HepG2 (cell line): Measurements from ENCODE around the gene MAP2K6. TPM values are rescaled to one million over a fixed set of nuclear protein-coding genes. Genes with fewer than 3 reads are reported as not detected.

Experiments used
- ATAC-seq: fragments of 200-7000 bp; cut with Tn5 transposase; 3 replicates; pipeline ENCODE4 v1.9.1; 2020; ENCODE audit warnings: mild to moderate bottlenecking, moderate library complexity
- BruUV-seq: library from RNA; stranded (reverse); fragments of 400-500 nt; replicated peaks from 2 replicates; lab custom pipeline; 2021; lab: Mats Ljungman, UMichigan
- CTCF ChIA-PET: fragments of 300-600 bp; formaldehyde crosslinking; extraction: SDS; loops from one replicate; lab custom pipeline; 2021; ENCODE audit warnings: low total read pairs, inconsistent platforms, low intra/inter-chr PET ratio; lab: Yijun Ruan, JAX
- POLR2A ChIA-PET: fragments of 350-600 bp; sonication (Branson Sonifier 250); formaldehyde crosslinking; loops from one replicate; lab custom pipeline; 2020; ENCODE audit warnings: antibody characterized with exemption, inconsistent platforms; lab: Yijun Ruan, JAX
- DNase-seq: peaks from one replicate; pipeline ENCODE4 v3.0.0-alpha.2; 2015; ENCODE audit warnings: low spot score
- FAIRE-seq: peaks from 3 replicates; lab custom pipeline; 2011; peaks lifted over from hg19 to GRCh38; lab: Jason Lieb, UNC
- H2AFZ ChIP-seq: one replicate; pipeline ENCODE4 v1.6.1; 2011; ENCODE audit warnings: low read length, inconsistent platforms
- H3K27ac ChIP-seq: fragments of 300-600 bp; 3 replicates; pipeline ENCODE4 v1.8.0; 2011; ENCODE audit warnings: mixed run types, mild to moderate bottlenecking, mixed read lengths, low read length, inconsistent platforms; ENCODE audit not compliant: insufficient read depth; ENCODE audit errors: extremely low read length
- H3K27me3 ChIP-seq, 2 experiments: fragments of 200-600 bp in 1 of 2; 2 replicates in 1 of 2; 3 replicates in 1 of 2; pipeline versions ENCODE4 v1.6.0 to v1.8.0; 2011; ENCODE audit warnings: low read length in 2 of 2, mild to moderate bottlenecking in 2 of 2, moderate library complexity in 2 of 2, inconsistent platforms in 1 of 2; ENCODE audit not compliant: insufficient read depth in 2 of 2, control insufficient read depth in 1 of 2
- H3K36me3 ChIP-seq, 2 experiments: fragments of 200-600 bp in 1 of 2; replicated peaks in 1 of 2; 2 replicates in 1 of 2; 3 replicates in 1 of 2; pipeline versions ENCODE4 v1.5.1 to v1.8.0; 2011; ENCODE audit warnings: low read length in 2 of 2, inconsistent platforms in 1 of 2; ENCODE audit not compliant: insufficient read depth in 2 of 2, control insufficient read depth in 1 of 2
- H3K4me1 ChIP-seq: 2 replicates; pipeline ENCODE4 v1.5.1; 2012; ENCODE audit warnings: low read length, inconsistent platforms; ENCODE audit not compliant: insufficient read depth
- H3K4me2 ChIP-seq: 2 replicates; pipeline ENCODE4 v1.6.0; 2011; ENCODE audit warnings: low read depth, low read length, inconsistent platforms
- H3K4me3 ChIP-seq, 3 experiments: fragments of 200-600 bp in 1 of 3; sonication (generic), shearing (Covaris generic) in 1 of 3; replicated peaks in 1 of 3; 2 replicates each; pipeline ENCODE4 v1.5.1; 2011 to 2016; ENCODE audit warnings: low read length in 3 of 3, inconsistent platforms in 2 of 3, low read depth in 2 of 3, mild to moderate bottlenecking in 2 of 3, control low read depth in 1 of 3, mixed read lengths in 1 of 3; ENCODE audit not compliant: insufficient read depth in 1 of 3
- H3K79me2 ChIP-seq: one replicate; pipeline ENCODE4 v1.6.1; 2011; ENCODE audit warnings: low read length, inconsistent platforms; ENCODE audit not compliant: insufficient read depth
- H3K9ac ChIP-seq: 2 replicates; pipeline ENCODE4 v1.6.0; 2011; ENCODE audit warnings: mild to moderate bottlenecking, low read depth, low read length, inconsistent platforms; ENCODE audit not compliant: insufficient read depth
- H3K9me3 ChIP-seq: 2 replicates; pipeline ENCODE4 v1.5.1; 2012; ENCODE audit warnings: mild to moderate bottlenecking, low read length
- H4K20me1 ChIP-seq: 2 replicates; pipeline ENCODE4 v1.6.0; 2011; ENCODE audit warnings: inconsistent platforms, mild to moderate bottlenecking, low read length, moderate library complexity; ENCODE audit not compliant: insufficient read depth
- FOXJ3 ChIP-seq: sonication (generic); formaldehyde crosslinking; IDR thresholded peaks from 2 replicates; pipeline ENCODE4 v1.4.0; 2020; ENCODE audit warnings: missing genetic modification reagents, mild to moderate bottlenecking, borderline replicate concordance
- HIC2 ChIP-seq: sonication (generic); formaldehyde crosslinking; IDR thresholded peaks from 2 replicates; pipeline ENCODE4 v1.9.0; 2022; ENCODE audit warnings: low read depth, missing genetic modification reagents
- RAD21 ChIP-seq: fragments of 450-650 bp; formaldehyde crosslinking; IDR thresholded peaks from 2 replicates; pipeline ENCODE4 v1.5.0; 2020; ENCODE audit warnings: mild to moderate bottlenecking
- ZNF572 ChIP-seq: sonication (generic); formaldehyde crosslinking; IDR thresholded peaks from 2 replicates; pipeline ENCODE4 v1.5.1; 2020; ENCODE audit warnings: mild to moderate bottlenecking, missing genetic modification reagents
- WGBS: methylation state at CpG from one replicate; pipeline ENCODE4 v1.1.6; 2017; ENCODE audit warnings: low lambda C conversion rate; 5-methylcytosine and 5-hydroxymethylcytosine counted together
- in situ Hi-C: cut with HindIII; loops from 2 replicates; pipeline ENCODE4 v1.10.0; 2017; ENCODE audit warnings: low pct_unique_long_range_greater_than_20kb; ENCODE audit not compliant: extremely low pct_ligation_motif_present
- intact Hi-C: fragments of 100-400 bp; cut with micrococcal nuclease; formaldehyde crosslinking; loops from one replicate; pipeline ENCODE4 v1.10.0; 2022; ENCODE audit not compliant: unreplicated experiment
- polyA plus RNA-seq, 8 experiments: library from polyadenylated mRNA; depleted of rRNA in 3 of 8; stranded (reverse) in 7 of 8; unstranded in 1 of 8; fragments of >200 nt; fragmentation: Illumina TruSeq in 4 of 8; extraction: Trizol in 4 of 8; gene quantifications; 2 replicates each; pipeline versions ENCODE4 v1.2.1 to v1.2.3, GENCODE V29; 2011 to 2016; ENCODE audit warnings: low read depth in 4 of 8, missing spikeins in 1 of 8, mixed read lengths in 1 of 8; ENCODE audit not compliant: insufficient read depth in 1 of 8
- total RNA-seq, 5 experiments: library from RNA; depleted of rRNA; stranded (reverse); fragments of >200 nt; fragmentation: Illumina TruSeq; extraction: Trizol; gene quantifications; 2 replicates each; pipeline ENCODE4 v1.2.3, GENCODE V29; 2016; ENCODE audit warnings: low read depth in 1 of 5

MAP2K6 gene
- total and polyA plus RNA-seq, 2 of the 13 experiments (the other 11 are each of a cell fraction or from before 2014, with no cell fraction given): 5.1 to 33.6 TPM

- POLR2A ChIA-PET: interaction anchor here (2.0 kb wide), 1 partner anchor 86 kb away, joined by 10 read pairs; the partner anchor contains the start of gene MAP2K6
- Histone ChIP-seq H3K9me3 (no peaks in the 10 kb centered on the region), H3K36me3 (no peaks in the 10 kb centered on the region), H4K20me1 (no peaks in the 10 kb centered on the region), H3K4me2 (peak overlapping the region; percentile 81), H3K4me3 (peak overlapping the region in 1 of 3 experiments; percentile 57; a peak in 1 of 6 replicates), H2AFZ (peak overlapping the region; percentile 57), H3K27ac (no peak overlapping the region), H3K9ac (no peak overlapping the region), H3K79me2 (no peaks in the 10 kb centered on the region), H3K4me1 (peaks cover 24% of the 10 kb centered on the region), H3K27me3 (no peaks in the 10 kb centered on the region)
- no peak for TF ChIP-seq HIC2
- no peak for TF ChIP-seq ZNF572 (CRISPR knock-in tag)
- TF ChIP-seq FOXJ3 (CRISPR knock-in tag): 0 out of 2 replicates have a peak, but pooled peaks have one; percentile 11
- no peak for TF ChIP-seq RAD21 (CRISPR knock-in tag)
- WGBS: 92% methylated on average over 9 of the region's 9 CpGs
- DNase-seq: no peak
- no peak for FAIRE-seq
- no TSS peak for BruUV-seq
- in situ Hi-C loops (no loop called here), intact Hi-C loops (loop anchor here (5.0 kb wide), 2 partner anchors 84 to 109 kb away; no protein-coding TSS in a partner anchor)
- CTCF ChIA-PET: no interaction called here
- no peak for ATAC-seq
These were observed 86.5 kb downstream of the MAP2K6 start for GRCh38 chr17:69500911-69501429.
